ENCODE measurements around the gene CENPP.

DNA sequence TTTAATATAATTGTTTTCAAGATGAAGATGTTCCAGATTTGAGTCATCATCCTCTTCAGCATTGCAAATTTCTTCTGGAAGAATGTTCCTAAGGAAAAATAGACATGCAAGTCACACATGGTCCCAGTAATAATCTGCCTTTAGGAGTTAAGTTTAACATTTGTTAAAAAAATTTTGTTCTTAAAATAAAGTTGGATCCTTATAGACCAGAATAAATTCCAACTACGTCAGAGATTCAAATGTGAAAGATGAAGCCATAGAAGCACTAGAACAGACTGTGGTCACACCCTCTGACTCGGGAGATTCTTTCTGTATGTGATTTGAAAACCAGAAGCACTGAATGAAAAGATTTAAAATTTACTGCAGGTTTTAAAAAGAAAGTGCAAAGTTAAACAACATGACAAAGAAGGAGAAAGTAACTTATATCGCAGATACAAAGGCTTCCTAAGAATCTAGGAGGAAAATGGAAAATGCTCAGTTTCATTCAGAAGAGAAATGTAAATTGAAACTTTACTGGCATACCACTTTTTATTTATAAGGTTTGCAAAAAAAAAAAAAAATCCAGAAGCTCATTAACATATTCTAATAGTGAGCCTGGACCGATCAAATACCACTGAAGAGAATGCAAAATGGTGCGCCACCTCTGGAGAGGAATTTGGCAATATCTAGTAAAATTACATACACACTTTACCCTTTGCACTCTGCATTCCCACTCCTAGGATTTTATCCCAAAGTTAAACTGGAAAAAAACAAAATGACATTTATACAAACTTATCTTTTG, 170.8 kb downstream of the CENPP start:
- TF ChIP-seq FOXM1 (IDR thresholded peaks at IDR 0.05; ENCODE audit: borderline replicate concordance): no peak
- TF ChIP-seq ELF4 (IDR thresholded peaks at IDR 0.05): no peak
- no peak for TF ChIP-seq BHLHE40 (IDR thresholded peaks at IDR 0.05; ENCODE audit: borderline replicate concordance)
- no peak for TF ChIP-seq FOXK2 (IDR thresholded peaks at IDR 0.05)
- no peak for TF ChIP-seq ZNF384 (IDR thresholded peaks at IDR 0.05)
- no peak for TF ChIP-seq CTBP1 (IDR thresholded peaks at IDR 0.05; ENCODE audit: borderline replicate concordance)
- TF ChIP-seq SP1 (IDR thresholded peaks at IDR 0.05): no peak
- TF ChIP-seq FOXA1 (IDR thresholded peaks at IDR 0.05): no peak
- no peak for TF ChIP-seq SUZ12 (IDR thresholded peaks at IDR 0.05)
- no peak for TF ChIP-seq HDGF (IDR thresholded peaks at IDR 0.05; ENCODE audit: borderline replicate concordance)
- TF ChIP-seq, protein P1, sequence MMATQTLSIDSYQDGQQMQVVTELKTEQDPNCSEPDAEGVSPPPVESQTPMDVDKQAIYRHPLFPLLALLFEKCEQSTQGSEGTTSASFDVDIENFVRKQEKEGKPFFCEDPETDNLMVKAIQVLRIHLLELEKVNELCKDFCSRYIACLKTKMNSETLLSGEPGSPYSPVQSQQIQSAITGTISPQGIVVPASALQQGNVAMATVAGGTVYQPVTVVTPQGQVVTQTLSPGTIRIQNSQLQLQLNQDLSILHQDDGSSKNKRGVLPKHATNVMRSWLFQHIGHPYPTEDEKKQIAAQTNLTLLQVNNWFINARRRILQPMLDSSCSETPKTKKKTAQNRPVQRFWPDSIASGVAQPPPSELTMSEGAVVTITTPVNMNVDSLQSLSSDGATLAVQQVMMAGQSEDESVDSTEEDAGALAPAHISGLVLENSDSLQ (IDR thresholded peaks at IDR 0.05): no peak
- TF ChIP-seq L3MBTL2 (conservative IDR thresholded peaks at IDR 0.05): no peak
- TF ChIP-seq TARDBP (IDR thresholded peaks at IDR 0.05): no peak
- TF ChIP-seq ARNT (IDR thresholded peaks at IDR 0.05): no peak
